ENCODE measurements around the gene MTIF2.
A peak's percentile ranks its signal among the peaks of the same experiment; 100 is the strongest.
"Not testable (repeated sequence)": the region's sequence is repeated elsewhere in the genome, so short reads cannot be mapped to it uniquely, and the experiment has no call there.

The MTIF2 gene, protein sequence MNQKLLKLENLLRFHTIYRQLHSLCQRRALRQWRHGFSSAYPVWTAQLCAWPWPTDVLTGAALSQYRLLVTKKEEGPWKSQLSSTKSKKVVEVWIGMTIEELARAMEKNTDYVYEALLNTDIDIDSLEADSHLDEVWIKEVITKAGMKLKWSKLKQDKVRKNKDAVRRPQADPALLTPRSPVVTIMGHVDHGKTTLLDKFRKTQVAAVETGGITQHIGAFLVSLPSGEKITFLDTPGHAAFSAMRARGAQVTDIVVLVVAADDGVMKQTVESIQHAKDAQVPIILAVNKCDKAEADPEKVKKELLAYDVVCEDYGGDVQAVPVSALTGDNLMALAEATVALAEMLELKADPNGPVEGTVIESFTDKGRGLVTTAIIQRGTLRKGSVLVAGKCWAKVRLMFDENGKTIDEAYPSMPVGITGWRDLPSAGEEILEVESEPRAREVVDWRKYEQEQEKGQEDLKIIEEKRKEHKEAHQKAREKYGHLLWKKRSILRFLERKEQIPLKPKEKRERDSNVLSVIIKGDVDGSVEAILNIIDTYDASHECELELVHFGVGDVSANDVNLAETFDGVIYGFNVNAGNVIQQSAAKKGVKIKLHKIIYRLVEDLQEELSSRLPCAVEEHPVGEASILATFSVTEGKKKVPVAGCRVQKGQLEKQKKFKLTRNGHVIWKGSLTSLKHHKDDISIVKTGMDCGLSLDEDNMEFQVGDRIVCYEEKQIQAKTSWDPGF

DNA sequence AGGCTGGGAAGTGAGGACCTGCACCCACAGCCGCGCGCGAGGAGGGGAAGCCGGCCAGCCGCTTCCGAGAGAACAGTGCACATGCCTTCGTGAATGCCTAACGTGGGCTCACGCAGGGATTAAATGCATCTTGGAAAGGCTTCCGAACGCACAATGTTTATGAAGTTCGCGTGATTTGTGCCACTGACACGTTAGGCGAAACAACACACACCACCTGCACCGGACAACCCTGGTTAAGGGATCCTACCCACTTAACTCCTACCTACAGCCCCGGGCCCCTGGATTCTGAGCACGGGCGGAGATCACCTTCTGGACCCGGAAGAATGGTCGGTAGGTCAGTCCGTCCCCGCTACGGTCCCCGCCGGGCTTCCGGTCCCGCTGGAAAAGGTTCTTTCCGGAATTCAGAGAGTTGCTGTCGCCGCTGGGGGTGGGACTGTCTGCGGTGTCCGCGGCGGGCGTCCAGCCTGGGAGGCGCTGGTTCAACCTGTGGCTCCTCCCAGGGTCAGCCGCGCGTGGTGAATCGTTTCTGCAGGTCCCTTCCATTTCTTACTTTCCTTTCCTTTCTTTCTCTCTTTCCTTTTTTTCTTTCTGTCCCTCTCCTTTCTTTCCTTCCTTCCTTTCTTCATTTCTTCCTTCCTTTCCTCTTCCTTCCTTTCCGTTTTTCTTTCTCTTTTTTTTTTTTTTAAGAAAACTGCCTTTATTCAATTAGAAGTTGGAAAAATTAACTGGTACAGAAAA is at the start of gene MTIF2:
Gene MTIF2, minus strand, starts transcription at position 325 of the 738 bp plus-strand sequence. CDS start 5,373 bp downstream, outside the sequence.
- peak; percentile 78 to 92 (median 86) for DNase-seq (ENCODE audit: low read depth in 4 of 4, low spot score in 1 of 4)

GRCh38 chr2:55314985-55315384 is 46.0 kb upstream of the MTIF2 start:
- DNase-seq (ENCODE audit: low read depth in 4 of 4, low spot score in 1 of 4): no peak

DNA sequence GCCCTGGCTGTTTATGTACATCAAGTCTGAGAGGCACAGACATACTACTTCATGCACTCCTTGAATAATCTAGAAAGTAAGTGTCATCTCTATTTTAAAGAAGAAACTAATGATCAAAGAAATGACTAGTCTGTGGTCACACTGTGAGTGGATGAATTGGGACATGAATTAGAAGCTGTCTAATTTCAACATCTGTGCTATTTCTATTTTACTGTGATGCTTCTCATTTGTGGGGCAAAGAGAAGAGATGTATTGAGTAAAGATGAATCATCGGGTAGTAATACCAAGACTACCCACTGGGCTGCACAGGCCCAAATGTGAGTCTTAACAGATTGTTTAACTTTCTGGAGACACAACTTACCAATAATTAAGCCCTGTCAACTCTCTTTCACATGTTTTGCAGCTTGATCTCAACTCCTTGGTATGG is 42.4 kb upstream of the MTIF2 start:
- DNase-seq (ENCODE audit: low read depth in 4 of 4, low spot score in 1 of 4): peak in 1 of 4 experiments; percentile 20

DNA sequence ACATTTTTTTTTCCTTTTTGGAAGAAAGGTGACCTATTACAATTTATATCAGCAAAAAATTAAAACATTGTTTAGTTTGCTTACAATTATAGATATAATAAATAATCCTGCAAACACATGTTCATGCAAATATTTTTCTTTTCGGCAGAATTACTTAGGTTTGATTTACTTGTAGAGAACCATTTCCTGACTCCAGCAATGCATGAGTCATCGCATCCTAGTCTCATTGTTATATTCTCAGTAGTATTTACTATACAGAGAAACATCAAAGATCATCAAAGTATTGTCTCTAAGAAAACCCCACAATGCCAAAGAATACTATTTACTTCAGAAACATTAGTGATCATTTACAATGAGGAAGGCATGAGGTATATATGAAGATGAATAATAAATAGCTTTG is 40.4 kb upstream of the MTIF2 start:
- no peak for DNase-seq (ENCODE audit: low read depth in 4 of 4, low spot score in 1 of 4)

DNA sequence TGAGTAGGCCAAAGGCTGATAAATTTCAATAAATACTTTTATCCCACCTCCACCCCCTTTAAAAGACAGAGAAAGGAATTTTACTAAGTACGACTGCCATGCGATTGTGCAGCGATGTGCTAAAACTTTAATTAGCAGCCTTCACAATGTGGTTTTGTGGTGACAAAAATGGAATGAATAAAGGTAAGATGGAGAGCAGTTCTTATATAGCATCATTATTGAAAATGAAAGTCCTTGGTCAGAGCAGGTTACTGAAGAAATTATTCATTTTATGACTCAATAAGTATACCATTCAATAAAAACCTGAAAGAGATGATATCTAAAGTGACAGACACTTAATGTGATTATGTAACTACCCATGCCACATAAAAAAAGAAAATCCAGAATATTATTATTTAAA is 33.2 kb upstream of the MTIF2 start:
- no peak for DNase-seq (ENCODE audit: low read depth in 4 of 4, low spot score in 1 of 4)

DNA sequence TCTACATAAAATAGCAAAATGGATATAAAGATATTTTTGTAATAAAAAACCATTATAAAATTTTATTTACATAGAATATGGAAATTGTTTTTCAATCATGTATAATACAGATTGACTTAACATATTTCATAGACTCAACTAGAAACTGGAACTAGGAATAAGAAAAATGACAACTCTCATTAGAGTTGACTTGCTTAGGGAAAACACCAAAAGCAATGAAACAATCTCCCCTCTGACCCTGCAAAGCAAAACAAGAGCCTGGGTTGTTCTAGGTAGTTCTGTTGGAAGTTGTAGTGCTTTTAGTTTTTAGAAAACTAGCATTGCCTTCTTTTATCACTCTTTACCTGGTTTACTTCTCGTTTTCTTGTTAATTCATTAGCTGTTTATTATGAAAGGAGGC is 32.2 kb upstream of the MTIF2 start:
- DNase-seq (ENCODE audit: low read depth in 4 of 4, low spot score in 1 of 4): no peak

DNA sequence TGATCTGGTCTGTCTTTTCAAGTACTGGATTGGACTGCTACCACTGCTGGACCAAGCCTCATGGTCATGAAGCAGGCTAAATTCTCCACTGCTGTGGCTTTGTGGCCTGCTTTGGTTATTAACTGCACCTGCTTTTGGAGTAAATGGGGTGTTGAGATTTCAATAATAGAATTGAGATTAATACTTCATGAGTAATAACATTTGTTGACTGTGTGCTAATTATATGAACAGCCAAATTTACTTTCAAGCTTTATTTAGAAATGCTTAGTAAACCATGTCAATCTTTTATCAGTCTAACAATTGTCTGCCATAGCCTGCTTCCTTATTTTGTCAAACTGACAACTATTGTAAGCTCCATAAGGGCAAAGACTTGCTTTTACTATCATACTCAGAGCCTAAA is 27.4 kb upstream of the MTIF2 start:
- no peak for DNase-seq (ENCODE audit: low read depth in 4 of 4, low spot score in 1 of 4)

DNA sequence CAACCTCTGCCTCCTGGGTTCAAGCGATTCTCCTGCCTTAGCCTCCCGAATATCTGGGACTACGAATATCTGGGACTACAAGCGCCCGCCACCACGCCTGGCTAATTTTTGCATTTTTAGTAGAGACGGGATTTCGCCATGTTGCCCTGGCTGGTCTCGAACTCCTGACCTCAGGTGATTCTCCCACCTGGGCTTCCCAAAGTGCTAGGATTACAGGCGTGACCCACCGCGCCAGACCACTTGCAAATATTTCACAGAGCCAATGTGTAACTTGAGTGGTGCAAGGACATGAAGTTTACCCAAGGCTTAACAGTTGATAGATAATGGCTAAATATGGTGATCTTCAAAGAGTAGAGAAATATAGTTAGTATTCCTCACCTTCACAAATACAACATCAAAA is 14.1 kb upstream of the MTIF2 start:
- DNase-seq (ENCODE audit: low read depth in 4 of 4, low spot score in 1 of 4): no peak

DNA sequence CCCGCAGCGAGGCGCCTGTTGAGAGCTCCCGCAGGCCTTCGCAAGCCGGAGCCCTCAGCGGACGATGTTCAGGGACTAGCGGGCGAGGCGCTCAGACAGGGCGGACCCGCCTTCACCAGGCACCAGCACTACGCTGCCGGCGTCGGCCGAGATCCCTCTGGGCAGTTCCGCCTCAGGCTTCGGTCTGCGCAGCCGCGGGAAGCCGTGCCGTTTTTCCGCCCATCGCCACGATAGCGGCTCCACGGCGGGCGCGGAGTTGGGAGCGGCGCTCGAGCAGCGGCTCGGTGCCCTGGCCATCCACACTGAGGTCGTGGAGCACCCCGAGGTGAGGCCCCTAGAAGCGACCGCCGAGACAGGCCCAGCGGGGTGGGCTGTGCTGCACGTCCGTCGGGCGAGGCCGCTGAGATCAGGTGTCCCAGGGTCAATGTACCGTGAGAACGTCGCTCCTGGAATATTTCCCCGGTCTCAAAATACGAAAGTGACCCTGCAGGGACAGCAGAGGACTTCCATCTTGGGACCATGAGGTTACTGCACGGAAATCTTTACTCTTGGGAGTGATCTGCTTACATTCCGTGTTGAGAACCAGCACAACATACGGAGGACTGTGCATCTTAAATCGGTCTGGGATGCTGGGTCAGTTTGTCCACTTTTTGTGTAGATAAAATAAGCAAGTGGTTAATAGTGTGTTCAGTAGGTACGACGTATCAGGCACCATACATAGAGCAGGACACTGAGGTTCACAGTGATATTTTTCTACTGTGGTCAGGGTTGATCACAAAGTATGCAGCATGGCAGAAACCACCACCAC is 13.3 kb upstream of the MTIF2 start:
- peak; percentile 57 to 77 (median 68) for DNase-seq (ENCODE audit: low read depth in 4 of 4, low spot score in 1 of 4)

GRCh38 chr2:55280851-55281546 is 12.0 kb upstream of the MTIF2 start:
- not testable (repeated sequence) for DNase-seq (ENCODE audit: low read depth in 4 of 4, low spot score in 1 of 4)

- not testable (repeated sequence) for DNase-seq (ENCODE audit: low read depth in 4 of 4, low spot score in 1 of 4)
These were observed 10.9 kb upstream of the MTIF2 start for GRCh38 chr2:55279859-55280424.

DNA sequence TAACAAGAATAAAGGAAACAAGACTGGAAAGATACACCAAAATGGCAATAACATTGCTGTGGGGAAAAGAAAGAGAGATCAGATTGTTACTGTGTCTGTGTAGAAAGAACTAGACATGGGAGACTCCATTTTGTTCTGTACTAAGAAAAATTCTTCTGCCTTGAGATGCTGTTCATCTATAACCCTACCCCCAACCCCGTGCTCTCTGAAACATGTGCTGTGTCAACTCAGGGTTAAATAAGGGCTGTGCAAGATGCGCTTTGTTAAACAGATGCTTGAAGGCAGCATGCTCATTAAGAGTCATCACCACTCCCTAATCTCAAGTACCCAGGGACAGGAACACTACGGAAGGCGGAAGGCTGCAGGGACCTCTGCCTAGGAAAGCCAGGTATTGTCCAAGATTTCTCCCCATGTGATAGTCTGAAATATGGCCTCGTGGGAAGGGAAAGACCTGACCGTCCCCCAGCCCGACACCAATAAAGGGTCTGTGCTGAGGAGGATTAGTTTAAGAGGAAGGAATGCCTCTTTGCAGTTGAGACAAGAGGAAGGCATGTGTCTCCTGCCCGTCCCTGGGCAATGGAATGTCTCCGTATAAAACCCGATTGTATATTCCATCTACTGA is 10.3 kb upstream of the MTIF2 start:
- DNase-seq (ENCODE audit: low read depth in 4 of 4, low spot score in 1 of 4): not testable (repeated sequence)

DNA sequence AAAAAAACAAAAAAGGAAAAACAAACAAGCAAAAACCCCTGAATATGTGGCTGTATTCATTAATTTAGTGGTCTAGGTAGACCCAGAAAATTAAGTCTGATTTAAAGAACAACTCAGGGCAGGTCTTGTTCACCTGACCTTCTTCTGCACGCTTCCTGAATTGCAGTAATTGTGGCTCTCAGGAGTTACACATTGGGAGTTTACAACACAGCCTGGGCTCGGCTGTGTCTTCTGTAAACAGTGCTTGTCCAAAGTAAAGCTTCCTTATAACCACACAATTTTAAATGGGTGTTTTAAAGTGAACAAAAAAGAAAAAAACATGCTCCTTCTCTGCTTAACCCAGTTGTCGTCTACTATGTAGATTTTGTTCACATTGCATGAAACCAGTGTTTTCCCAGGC is 8.3 kb upstream of the MTIF2 start:
- DNase-seq (ENCODE audit: low read depth in 4 of 4, low spot score in 1 of 4): no peak

GRCh38 chr2:55274346-55274745 is 5.3 kb upstream of the MTIF2 start:
- not testable (repeated sequence) for DNase-seq (ENCODE audit: low read depth in 4 of 4, low spot score in 1 of 4)

GRCh38 chr2:55269645-55269990 is 587 bp upstream of the MTIF2 start:
- no peak for DNase-seq (ENCODE audit: low read depth in 4 of 4, low spot score in 1 of 4)

GRCh38 chr2:55268288-55268906 is 634 bp downstream of the MTIF2 start:
- no peak for DNase-seq (ENCODE audit: low read depth in 4 of 4, low spot score in 1 of 4)

DNA sequence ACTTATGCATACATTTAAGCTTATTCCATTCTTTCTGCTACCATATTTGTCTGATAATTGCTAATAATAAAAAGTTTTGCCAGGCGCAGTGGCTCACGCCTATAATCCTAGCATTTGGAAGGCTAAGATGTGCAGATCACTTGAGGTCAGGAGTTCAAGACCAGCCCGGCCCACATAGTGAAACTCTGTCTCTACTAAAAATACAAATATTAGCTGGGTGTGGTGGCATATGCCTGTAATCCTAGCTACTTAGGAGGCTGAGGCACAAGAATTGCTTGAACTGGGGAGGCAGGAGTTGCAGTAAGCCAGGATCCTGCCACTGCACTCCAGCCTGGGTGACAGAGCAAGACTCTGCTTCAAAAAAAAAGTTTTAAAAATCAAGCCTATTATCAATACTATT is 9.4 kb downstream of the MTIF2 start:
- not testable (repeated sequence) for DNase-seq (ENCODE audit: low read depth in 4 of 4, low spot score in 1 of 4)

DNA sequence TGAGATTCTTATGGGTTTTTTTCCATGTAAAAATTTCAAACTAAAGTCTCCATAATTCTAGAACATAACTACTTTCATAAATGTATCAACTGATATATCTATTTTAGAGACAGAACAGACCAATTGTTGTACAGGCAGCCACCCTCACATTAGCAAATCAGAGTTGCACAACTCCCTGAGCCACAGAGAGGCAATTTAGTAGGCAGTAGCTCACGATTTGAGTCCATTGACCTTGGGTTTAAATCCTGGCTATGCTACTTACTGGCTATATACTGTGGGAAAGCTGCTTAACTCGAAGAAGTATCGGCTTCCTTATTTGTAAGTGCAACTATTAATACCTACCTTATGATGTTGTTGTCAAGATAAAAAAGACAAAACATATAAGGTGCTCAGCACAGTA is 16.2 kb downstream of the MTIF2 start:
- no peak for DNase-seq (ENCODE audit: low read depth in 4 of 4, low spot score in 1 of 4)

DNA sequence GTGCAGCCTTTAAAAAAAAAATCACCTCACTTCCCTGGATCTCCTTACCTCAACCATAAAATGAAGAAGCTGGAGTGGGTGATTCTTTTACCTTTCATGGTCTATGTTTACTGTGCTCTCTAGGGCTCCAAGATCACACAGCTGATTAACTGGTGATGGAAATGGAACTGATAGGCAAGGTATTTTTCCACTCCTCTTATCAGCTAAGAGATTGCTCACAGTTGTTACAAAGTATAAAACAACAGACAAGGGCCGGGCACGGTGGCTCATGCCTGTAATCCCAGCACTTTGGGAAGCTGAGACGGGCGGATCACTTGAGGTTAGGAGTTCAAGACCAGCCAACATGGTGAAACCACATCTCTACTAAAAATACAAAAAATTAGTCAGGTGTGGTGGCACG is 22.0 kb downstream of the MTIF2 start:
- DNase-seq (ENCODE audit: low read depth in 4 of 4, low spot score in 1 of 4): no peak
